ENCODE data around the gene PRKAR1B. TPM values are rescaled to one million over a fixed set of nuclear protein-coding genes. Genes with fewer than 3 reads are reported as not detected.

Gene PRKAR1B
- total and polyA plus RNA-seq, 10 donors = 9.9 to 39.5 (median 23.5) TPM

DNA sequence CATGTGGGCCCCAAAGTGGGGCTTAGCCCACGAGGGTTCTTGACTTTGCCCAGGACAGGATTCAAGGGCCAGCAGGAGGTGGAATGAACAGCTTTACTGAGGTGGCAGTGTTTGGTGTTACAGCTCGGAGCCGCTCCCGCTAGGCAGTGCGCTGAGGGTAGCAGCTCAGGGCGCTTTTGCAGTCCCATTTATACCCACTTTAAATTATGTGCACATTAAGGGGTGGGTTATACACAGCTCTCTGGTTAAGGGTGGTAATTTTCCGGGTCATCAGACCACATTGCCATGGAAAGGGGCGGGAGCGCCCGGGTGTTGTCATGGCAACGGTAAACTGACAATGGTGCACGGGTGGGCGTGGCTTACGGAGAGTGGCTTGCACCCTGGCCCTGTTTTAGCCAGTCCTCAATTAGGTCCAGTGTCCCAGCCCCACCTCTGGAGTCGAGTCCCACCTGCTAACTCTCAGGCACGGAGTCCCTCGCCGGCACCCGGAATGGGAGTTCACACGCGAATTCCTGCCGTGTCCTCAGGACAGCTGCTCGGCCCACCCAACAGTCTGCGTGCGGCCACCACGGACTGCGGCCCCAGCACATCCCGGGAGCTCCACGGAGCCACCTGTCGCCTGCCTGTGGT lies 149.2 kb downstream of the PRKAR1B start:
- Histone ChIP-seq H3K9me3 (no peaks in the 10 kb centered on the region), H3K36me3 (peaks cover 0 to 42% (median 1%) of the 10 kb centered on the region in 6 donors), H3K27ac (no peak overlapping the region), H3K27me3 (replicated peaks in 1 of 7) (no peaks in the 10 kb centered on the region), H3K4me1 (no peaks in the 10 kb centered on the region), H3K4me3 (no peak overlapping the region)
- TF ChIP-seq POLR2A (IDR thresholded peaks at IDR 0.05) (no peak), POLR2AphosphoS5 (IDR thresholded peaks at IDR 0.05) (no peak)
- TF ChIP-seq, protein P1, sequence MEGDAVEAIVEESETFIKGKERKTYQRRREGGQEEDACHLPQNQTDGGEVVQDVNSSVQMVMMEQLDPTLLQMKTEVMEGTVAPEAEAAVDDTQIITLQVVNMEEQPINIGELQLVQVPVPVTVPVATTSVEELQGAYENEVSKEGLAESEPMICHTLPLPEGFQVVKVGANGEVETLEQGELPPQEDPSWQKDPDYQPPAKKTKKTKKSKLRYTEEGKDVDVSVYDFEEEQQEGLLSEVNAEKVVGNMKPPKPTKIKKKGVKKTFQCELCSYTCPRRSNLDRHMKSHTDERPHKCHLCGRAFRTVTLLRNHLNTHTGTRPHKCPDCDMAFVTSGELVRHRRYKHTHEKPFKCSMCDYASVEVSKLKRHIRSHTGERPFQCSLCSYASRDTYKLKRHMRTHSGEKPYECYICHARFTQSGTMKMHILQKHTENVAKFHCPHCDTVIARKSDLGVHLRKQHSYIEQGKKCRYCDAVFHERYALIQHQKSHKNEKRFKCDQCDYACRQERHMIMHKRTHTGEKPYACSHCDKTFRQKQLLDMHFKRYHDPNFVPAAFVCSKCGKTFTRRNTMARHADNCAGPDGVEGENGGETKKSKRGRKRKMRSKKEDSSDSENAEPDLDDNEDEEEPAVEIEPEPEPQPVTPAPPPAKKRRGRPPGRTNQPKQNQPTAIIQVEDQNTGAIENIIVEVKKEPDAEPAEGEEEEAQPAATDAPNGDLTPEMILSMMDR (IDR thresholded peaks at IDR 0.05 in 8 of 11, conservative IDR thresholded peaks at IDR 0.05 in 3 of 11) = no peak
- DNase-seq = no peak
- 88 to 96% (median 94%) methylated on average over 27 to 30 of the region's 30 CpGs for WGBS, 5 donors
- intact Hi-C loops (cut with DNase I; ENCODE audit: low total_unique reads) = no loop called here

DNA sequence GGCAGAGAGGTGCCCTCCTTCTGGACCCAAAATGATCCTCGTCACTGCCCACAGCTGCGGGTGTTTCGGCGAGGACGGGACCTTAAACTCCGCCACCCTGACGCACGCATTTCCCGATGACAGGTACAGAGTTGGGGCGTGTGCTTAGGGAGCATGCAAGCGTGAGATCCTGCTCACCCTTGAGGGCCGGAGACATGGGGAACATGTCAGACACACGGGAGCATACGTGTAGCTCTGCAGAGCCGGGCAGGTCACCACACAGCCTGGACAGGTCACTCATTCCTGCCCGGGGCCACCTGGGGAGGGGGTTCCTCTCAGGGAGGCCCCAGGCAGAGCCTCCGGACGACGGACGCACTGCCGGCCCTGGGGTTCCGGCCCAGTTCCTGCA lies 149.8 kb downstream of the PRKAR1B start:
- no peak overlapping the region for H3K27ac ChIP-seq
- intact Hi-C loops (cut with DNase I; ENCODE audit: low total_unique reads) = no loop called here
- H3K4me1 ChIP-seq = no peaks in the 10 kb centered on the region
- H3K36me3 ChIP-seq = peaks cover 0 to 37% (median 1%) of the 10 kb centered on the region in 6 donors
- no peaks in the 10 kb centered on the region for H3K27me3 ChIP-seq (replicated peaks in 1 of 7)
- H3K9me3 ChIP-seq = no peaks in the 10 kb centered on the region
- DNase-seq = no peak
- H3K4me3 ChIP-seq = no peak overlapping the region
- TF ChIP-seq, protein P1 (IDR thresholded peaks at IDR 0.05 in 8 of 11, conservative IDR thresholded peaks at IDR 0.05 in 3 of 11) = no peak
- TF ChIP-seq POLR2AphosphoS5 (IDR thresholded peaks at IDR 0.05) (peak in 1 of 3 donors; percentile 22), POLR2A (IDR thresholded peaks at IDR 0.05) (no peak)
- WGBS, 5 donors = 95 to 99% (median 97%) methylated on average over 11 to 22 of the region's 22 CpGs

DNA sequence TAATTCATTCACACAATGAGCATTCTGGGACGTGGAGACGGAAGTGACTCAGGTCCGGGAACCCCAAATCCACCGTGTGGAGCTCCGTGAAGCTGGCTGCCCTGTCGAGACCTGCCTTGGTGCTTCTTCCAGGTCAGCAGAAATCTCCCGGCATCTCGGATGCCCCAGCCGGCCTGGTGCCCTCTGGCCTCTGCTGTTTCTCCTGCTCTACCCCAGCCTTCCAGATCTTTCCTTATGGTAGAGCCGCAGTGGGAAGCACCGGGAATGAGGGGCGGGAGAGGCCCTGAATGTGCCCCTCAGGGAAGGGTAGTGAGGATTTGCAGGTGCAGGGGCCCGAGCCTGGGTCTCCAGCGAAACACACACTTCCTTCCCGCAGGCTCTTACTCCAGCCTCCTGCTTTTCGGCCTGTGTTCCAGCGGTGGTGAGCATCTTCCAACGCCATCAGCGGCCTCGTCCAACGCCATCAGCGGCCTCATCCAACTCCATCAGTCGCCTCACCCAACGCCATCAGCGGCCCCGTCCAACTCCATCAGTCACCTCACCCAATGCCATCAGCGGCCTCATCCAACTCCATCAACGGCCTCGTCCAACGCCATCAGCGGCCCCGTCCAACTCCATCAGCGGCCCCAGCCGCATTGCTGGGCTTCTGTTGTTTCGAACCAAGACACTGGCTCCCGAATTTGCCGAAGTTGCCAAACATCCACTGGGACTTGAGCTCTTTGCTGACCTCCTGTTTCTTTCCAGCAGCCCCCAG lies 150.4 kb downstream of the PRKAR1B start:
- no peaks in the 10 kb centered on the region for H3K27me3 ChIP-seq (replicated peaks in 1 of 7)
- H3K27ac ChIP-seq = no peak overlapping the region
- no peak overlapping the region for H3K4me3 ChIP-seq
- no peak for DNase-seq
- H3K36me3 ChIP-seq = peaks cover 0 to 34% (median 1%) of the 10 kb centered on the region in 6 donors
- TF ChIP-seq, protein P1 (IDR thresholded peaks at IDR 0.05 in 8 of 11, conservative IDR thresholded peaks at IDR 0.05 in 3 of 11) = no peak
- TF ChIP-seq POLR2AphosphoS5 (IDR thresholded peaks at IDR 0.05) = no peak
- no peak for TF ChIP-seq POLR2A (IDR thresholded peaks at IDR 0.05)
- 91 to 95% (median 93%) methylated on average over 36 to 37 of the region's 37 CpGs for WGBS, 5 donors
- H3K4me1 ChIP-seq = no peaks in the 10 kb centered on the region
- intact Hi-C loops (cut with DNase I; ENCODE audit: low total_unique reads) = no loop called here
- no peaks in the 10 kb centered on the region for H3K9me3 ChIP-seq
